Right cardiac atrium (tissue), 5 donors: ENCODE measurements around the gene SEC22A. TPM values are rescaled to one million over a fixed set of nuclear protein-coding genes. Genes with fewer than 3 reads are reported as not detected.
A peak's percentile ranks its signal among the peaks of the same experiment; 100 is the strongest.

Source experiments
- ATAC-seq, 2 donors: fragments of 200-7000 bp; cut with Tn5 transposase; one replicate each; pipeline versions ENCODE4 v1.8.0 to v1.9.1; 2020; ENCODE audit warnings: moderate library complexity in 2 of 2, mild to moderate bottlenecking in 1 of 2
- DNase-seq, 3 donors: peaks; one replicate each; pipeline ENCODE4 v3.0.0-alpha.2; 2020
- H3K27ac ChIP-seq: one replicate; pipeline ENCODE4 v1.5.1; 2013; ENCODE audit warnings: mild to moderate bottlenecking, low read length, control low read depth, moderate library complexity
- H3K27me3 ChIP-seq: one replicate; pipeline ENCODE4 v1.6.1; 2013; ENCODE audit not compliant: control insufficient read depth, insufficient read depth
- H3K4me1 ChIP-seq: one replicate; pipeline ENCODE4 v1.6.1; 2013; ENCODE audit warnings: low read length; ENCODE audit not compliant: control insufficient read depth, insufficient read depth
- H3K4me3 ChIP-seq: one replicate; pipeline ENCODE4 v1.5.1; 2013; ENCODE audit warnings: low read length, control low read depth
- H3K9me3 ChIP-seq: one replicate; pipeline ENCODE4 v1.6.1; 2013; ENCODE audit warnings: low read length; ENCODE audit not compliant: control insufficient read depth
- WGBS: extraction: QIAGEN DNeasy Blood & Tissue Kit; methylation state at CpG from one replicate; pipeline ENCODE4 v1.1.7; 2013; 5-methylcytosine and 5-hydroxymethylcytosine counted together
- intact Hi-C, 4 donors: fragments of 100-400 bp; cut with DNase I; formaldehyde crosslinking; loops; one replicate each; pipeline versions ENCODE4 v1.11.0 to v1.14.0; 2022 to 2023
- polyA plus RNA-seq: library from polyadenylated mRNA; stranded (reverse); fragments of 200-250 nt; gene quantifications from one replicate; pipeline ENCODE4 v1.2.3, GENCODE V29; 2013
- total RNA-seq, 4 donors: library from RNA; stranded (reverse); fragmentation: NEBNext Ultra II Directional; extraction: Animal tissue kit (Norgen Biotek cat#: 25700); gene quantifications; one replicate each; pipeline ENCODE4 v1.2.1, GENCODE V29; 2021
- donor health status: healthy with polysubstance abuse.
- donor health status: DM: no; HTN: yes; CAD: no.
- donor health status: DM: no; HTN: no; CAD: no.
- donor health status: DM: no; HTN: yes; CAD: no; lungs with severe emphysema.
- donor health status: DM: yes; HTN: yes; CAD: no.

Gene SEC22A
- total and polyA plus RNA-seq, 5 donors: 7.0 to 16.7 (median 11.8) TPM

- H3K4me3 ChIP-seq: no peak overlapping the region
- DNase-seq (no peak), ATAC-seq (no peak)
- 38% methylated on average over 2 of the region's 2 CpGs for WGBS
- H3K27me3 ChIP-seq: no peaks in the 10 kb centered on the region
- intact Hi-C loops: loop anchor here in 1 of 4 donors (10.0 kb wide), 1 partner anchor 233 kb away; no protein-coding TSS in a partner anchor
- no peaks in the 10 kb centered on the region for H3K9me3 ChIP-seq
- H3K4me1 ChIP-seq: peaks cover 4% of the 10 kb centered on the region
- no peak overlapping the region for H3K27ac ChIP-seq
Measured at GRCh38 chr3:123267821-123268220, 66.1 kb downstream of the SEC22A start.

DNA sequence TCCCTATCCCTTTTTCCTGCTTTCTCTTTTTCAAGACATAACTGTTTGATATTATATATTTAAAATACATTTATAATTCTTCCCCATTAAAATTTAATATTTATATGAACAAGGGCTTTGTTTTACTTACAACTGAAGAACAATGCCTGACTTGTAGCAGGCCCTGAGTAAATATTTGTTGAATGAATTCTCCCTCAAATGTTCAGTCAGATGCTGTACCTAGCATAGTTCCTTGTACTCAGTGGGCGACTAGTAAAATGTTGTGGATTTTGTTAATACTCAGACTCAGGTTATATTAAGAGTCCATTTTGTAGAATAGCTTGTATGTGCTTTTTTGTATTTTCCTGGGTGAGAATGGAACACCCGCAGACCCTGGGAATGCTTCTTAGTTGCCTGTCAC, 69.1 kb downstream of the SEC22A start:
- no peak for ATAC-seq

GRCh38 chr3:123271466-123272159, 69.9 kb downstream of the SEC22A start:
- WGBS: 38% methylated on average over 5 of the region's 5 CpGs
- Histone ChIP-seq H3K4me1 (peaks cover 4% of the 10 kb centered on the region), H3K4me3 (no peak overlapping the region), H3K27me3 (no peaks in the 10 kb centered on the region), H3K27ac (peak overlapping the region; percentile 68), H3K9me3 (no peaks in the 10 kb centered on the region)
- DNase-seq (peak; percentile 37 to 73 (median 47)), ATAC-seq (peak; percentile 73 to 80)
- intact Hi-C loops: no loop called here

More for the DNA sequence above, 69.1 kb downstream of the SEC22A start:
- DNase-seq: no peak
- H3K4me1 ChIP-seq: peaks cover 4% of the 10 kb centered on the region
- H3K4me3 ChIP-seq: no peak overlapping the region
- intact Hi-C loops: no loop called here
- H3K27me3 ChIP-seq: no peaks in the 10 kb centered on the region
- no peak overlapping the region for H3K27ac ChIP-seq
- 75% methylated on average over 2 of the region's 2 CpGs for whole genome bisulfite sequencing
- no peaks in the 10 kb centered on the region for H3K9me3 ChIP-seq

DNA sequence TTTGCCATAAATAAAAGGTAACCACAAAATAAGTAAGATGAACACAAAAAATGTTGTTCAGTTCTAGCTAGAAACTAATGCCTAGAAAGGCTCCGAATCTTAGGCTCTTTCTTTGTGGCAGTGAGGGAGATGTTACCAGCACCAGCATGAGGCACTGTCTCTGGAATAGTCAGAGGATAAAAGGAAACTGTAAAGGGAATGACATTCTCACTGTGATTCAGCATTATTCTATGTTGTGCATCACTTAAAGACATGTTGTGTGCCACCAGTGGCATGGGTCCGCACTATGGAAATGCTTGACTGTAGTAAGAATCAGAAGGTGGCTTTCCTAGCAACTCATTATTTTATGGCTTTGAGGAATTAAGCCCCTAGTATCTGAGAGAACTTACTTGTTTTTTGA, 70.8 kb downstream of the SEC22A start:
- ATAC-seq: no peak
- DNase-seq: no peak
- H3K27me3 ChIP-seq: no peaks in the 10 kb centered on the region
- H3K4me3 ChIP-seq: no peak overlapping the region
- H3K4me1 ChIP-seq: peaks cover 4% of the 10 kb centered on the region
- intact Hi-C loops: no loop called here
- H3K27ac ChIP-seq: no peak overlapping the region
- no peaks in the 10 kb centered on the region for H3K9me3 ChIP-seq
- WGBS: 99% methylated on average over 2 of the region's 2 CpGs

- Histone ChIP-seq H3K9me3 (no peaks in the 10 kb centered on the region), H3K27ac (no peak overlapping the region), H3K4me3 (no peak overlapping the region), H3K4me1 (peaks cover 4% of the 10 kb centered on the region), H3K27me3 (no peaks in the 10 kb centered on the region)
- WGBS: 73% methylated on average over 3 of the region's 3 CpGs
- ATAC-seq: no peak
- intact Hi-C loops: no loop called here
- DNase-seq: no peak
Measured at GRCh38 chr3:123275691-123276090, 73.9 kb downstream of the SEC22A start.

DNA sequence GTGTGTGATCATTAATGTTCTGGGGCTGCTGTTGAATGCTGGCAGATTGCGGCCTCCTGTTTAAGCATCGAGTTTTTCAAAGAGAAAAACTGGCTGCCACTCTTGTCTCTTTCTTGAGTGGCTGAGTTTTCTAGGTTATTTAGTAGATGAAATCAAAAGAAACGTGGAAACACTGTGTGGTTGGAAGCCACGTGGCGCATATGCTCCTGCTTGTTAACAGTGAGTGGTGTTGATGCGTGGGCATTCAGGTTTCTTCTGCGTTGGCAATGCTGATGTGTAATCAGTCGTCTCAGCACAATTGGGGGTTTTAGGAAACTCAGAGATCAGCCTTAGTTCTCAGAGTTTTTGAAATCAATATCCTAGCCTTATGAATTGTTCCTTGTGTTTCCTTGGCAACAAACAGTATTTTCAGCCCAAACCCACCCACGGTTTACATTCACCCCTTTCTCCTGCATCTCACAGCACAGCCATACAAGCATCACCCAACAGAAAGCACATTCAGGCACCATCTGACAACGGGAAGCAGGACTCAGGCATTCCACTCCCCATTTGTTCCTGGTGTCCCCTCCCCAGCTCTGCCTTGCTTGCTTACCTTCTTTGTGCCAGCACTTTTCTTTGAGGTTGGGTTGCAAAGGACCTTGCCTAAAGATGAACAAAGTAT, 74.7 kb downstream of the SEC22A start:
- ATAC-seq: no peak
- DNase-seq: no peak
- H3K27ac ChIP-seq: no peak overlapping the region
- H3K27me3 ChIP-seq: no peaks in the 10 kb centered on the region
- intact Hi-C loops: no loop called here
- H3K4me1 ChIP-seq: peaks cover 3% of the 10 kb centered on the region
- WGBS: 67% methylated on average over 10 of the region's 10 CpGs
- no peaks in the 10 kb centered on the region for H3K9me3 ChIP-seq
- H3K4me3 ChIP-seq: no peak overlapping the region

DNA sequence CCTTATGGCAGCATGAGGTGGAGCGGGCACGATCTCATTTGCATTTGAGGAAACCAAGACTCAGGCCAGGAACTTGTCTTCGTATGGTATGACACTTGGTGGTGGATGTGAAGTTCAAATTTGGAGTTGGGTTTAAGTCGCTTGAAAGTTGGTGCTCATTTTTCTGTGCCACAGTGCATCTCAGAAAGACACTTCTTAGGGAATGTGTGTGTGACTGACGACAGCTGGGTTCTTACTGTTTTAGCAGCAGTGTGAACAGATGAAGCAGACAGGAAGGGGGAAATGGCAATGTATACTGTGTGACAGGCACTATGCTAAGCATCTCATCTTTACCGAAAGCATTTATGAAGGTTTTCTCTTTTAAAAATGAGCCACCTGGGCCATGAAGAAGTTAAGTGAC, 75.4 kb downstream of the SEC22A start:
- intact Hi-C loops: no loop called here
- no peaks in the 10 kb centered on the region for H3K4me1 ChIP-seq
- ATAC-seq (no peak), DNase-seq (no peak)
- 66% methylated on average over 6 of the region's 6 CpGs for WGBS
- no peak overlapping the region for H3K27ac ChIP-seq
- no peaks in the 10 kb centered on the region for H3K9me3 ChIP-seq
- H3K4me3 ChIP-seq: no peak overlapping the region
- no peaks in the 10 kb centered on the region for H3K27me3 ChIP-seq

DNA sequence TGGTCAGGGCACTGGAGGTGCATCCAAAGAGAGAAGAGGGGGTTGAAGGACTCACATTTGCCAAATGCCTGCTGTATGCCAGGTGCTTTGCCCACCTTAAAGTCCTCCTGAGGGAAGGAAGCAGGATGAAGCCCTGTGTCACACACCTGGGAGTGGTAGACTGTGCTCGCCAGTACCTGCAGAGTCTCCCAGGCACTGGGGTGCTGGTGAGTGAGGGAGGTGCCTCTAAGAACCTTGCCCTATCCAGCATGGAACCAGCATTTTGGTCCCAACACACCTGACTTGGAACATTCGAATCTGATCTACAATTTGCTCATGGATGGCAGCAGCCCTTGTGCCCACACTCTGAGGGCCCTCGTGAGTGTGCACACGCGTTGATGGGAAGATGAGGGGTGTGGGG, 76.7 kb downstream of the SEC22A start:
- H3K4me3 ChIP-seq: no peak overlapping the region
- DNase-seq (no peak), ATAC-seq (no peak)
- WGBS: 83% methylated on average over 5 of the region's 5 CpGs
- H3K9me3 ChIP-seq: no peaks in the 10 kb centered on the region
- H3K27ac ChIP-seq: no peak overlapping the region
- H3K4me1 ChIP-seq: no peaks in the 10 kb centered on the region
- no peaks in the 10 kb centered on the region for H3K27me3 ChIP-seq
- intact Hi-C loops: no loop called here

DNA sequence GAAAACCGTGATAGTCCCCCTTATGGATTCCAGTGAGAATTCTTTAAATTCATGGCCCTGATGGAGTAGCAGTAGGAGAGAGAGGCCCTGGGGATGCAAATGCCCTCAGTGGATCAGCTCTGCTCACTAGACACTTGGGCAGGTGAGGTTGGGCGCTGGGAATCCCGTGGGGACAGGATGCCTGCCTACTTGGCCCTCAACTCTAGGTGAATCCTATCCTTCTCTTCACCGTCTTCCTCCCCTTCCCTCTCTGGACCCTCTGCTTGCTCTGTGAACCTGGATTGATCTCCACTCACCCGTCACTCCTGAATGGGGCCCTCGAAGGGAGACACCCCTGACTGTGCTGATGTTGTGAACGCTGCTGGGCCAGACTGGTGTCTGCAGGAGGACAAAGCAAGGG, 77.4 kb downstream of the SEC22A start:
- no peak for DNase-seq
- intact Hi-C loops: no loop called here
- 67% methylated on average over 7 of the region's 7 CpGs for WGBS
- no peaks in the 10 kb centered on the region for H3K4me1 ChIP-seq
- H3K27ac ChIP-seq: no peak overlapping the region
- H3K4me3 ChIP-seq: no peak overlapping the region
- peak in 1 of 2 donors; percentile 23 for ATAC-seq
- no peaks in the 10 kb centered on the region for H3K27me3 ChIP-seq
- H3K9me3 ChIP-seq: no peaks in the 10 kb centered on the region

GRCh38 chr3:123281406-123281805, 79.7 kb downstream of the SEC22A start:
- intact Hi-C loops: no loop called here
- no peak overlapping the region for H3K27ac ChIP-seq
- DNase-seq (no peak), ATAC-seq (no peak)
- H3K27me3 ChIP-seq: no peaks in the 10 kb centered on the region
- no peaks in the 10 kb centered on the region for H3K9me3 ChIP-seq
- WGBS: 82% methylated on average over 3 of the region's 3 CpGs
- H3K4me1 ChIP-seq: no peaks in the 10 kb centered on the region
- H3K4me3 ChIP-seq: no peak overlapping the region

DNA sequence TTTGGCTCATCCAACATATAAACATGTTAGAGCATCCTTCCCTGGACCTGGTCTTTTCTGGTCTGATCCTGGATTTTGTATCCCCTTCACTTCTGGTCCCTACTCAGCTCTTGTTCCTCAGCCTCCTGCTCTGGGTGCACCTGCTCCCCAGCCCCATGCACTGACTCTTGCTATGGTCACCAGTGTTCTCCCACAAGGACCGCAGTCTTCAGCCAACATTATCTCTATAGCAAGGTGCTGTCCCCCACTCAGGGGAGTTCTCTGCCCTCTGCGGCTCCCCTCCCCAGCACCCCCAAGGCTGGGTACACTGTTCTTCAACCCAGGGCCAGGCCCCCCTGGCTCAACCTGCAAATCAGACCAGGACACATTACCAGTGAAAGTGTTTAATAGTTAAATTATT, 80.2 kb downstream of the SEC22A start:
- Histone ChIP-seq H3K27me3 (no peaks in the 10 kb centered on the region), H3K9me3 (no peaks in the 10 kb centered on the region), H3K27ac (no peak overlapping the region), H3K4me1 (no peaks in the 10 kb centered on the region), H3K4me3 (no peak overlapping the region)
- WGBS: 92% methylated on average over 2 of the region's 2 CpGs
- ATAC-seq (no peak), DNase-seq (peak in 1 of 3 donors; percentile 33)
- intact Hi-C loops: no loop called here
